Endothelial cell of umbilical vein (primary cell): Measurements from ENCODE around the gene TPMT.

Source experiments
- EZH2 ChIP-seq: IDR thresholded peaks from 2 replicates; pipeline ENCODE4 v1.6.1; 2012; ENCODE audit warnings: borderline replicate concordance, low read depth, mild to moderate bottlenecking, moderate library complexity, low read length, inconsistent platforms; ENCODE audit not compliant: severe bottlenecking
- FOS ChIP-seq: IDR thresholded peaks from 2 replicates; pipeline ENCODE4 v1.6.1; 2011; ENCODE audit warnings: mild to moderate bottlenecking, low read length, moderate library complexity, borderline replicate concordance; ENCODE audit not compliant: insufficient read depth
- GATA2 ChIP-seq: IDR thresholded peaks from 2 replicates; pipeline ENCODE4 v1.7.0; 2011; ENCODE audit warnings: low read depth, mild to moderate bottlenecking, moderate library complexity, mixed read lengths, low read length; ENCODE audit not compliant: insufficient read length, insufficient read depth
- JUN ChIP-seq: IDR thresholded peaks from 2 replicates; pipeline ENCODE4 v1.6.1; 2011; ENCODE audit warnings: borderline replicate concordance, low read depth; ENCODE audit not compliant: insufficient read length, insufficient read depth
- MYC ChIP-seq: IDR thresholded peaks from one replicate; pipeline ENCODE4 v1.6.1; 2011; ENCODE audit warnings: mild to moderate bottlenecking, low read depth, low read length
- POLR2A ChIP-seq: IDR thresholded peaks from 2 replicates; pipeline ENCODE4 v1.6.1; 2012; ENCODE audit warnings: low read depth, mild to moderate bottlenecking, control low read depth, low read length
- POLR2AphosphoS5 ChIP-seq: IDR thresholded peaks from 2 replicates; pipeline ENCODE4 v1.6.1; 2012; ENCODE audit warnings: low read depth, mild to moderate bottlenecking, control low read depth, low read length, moderate library complexity; ENCODE audit not compliant: insufficient read depth
- TF ChIP-seq, protein P1 (sequence below), 2 donors: IDR thresholded peaks; 1 replicate in 1 of 2; 2 replicates in 1 of 2; pipeline ENCODE4 v1.5.1; 2011; ENCODE audit warnings: low read length in 2 of 2, mild to moderate bottlenecking in 2 of 2, moderate library complexity in 2 of 2, control low read depth in 1 of 2, inconsistent platforms in 1 of 2, low read depth in 1 of 2; ENCODE audit not compliant: insufficient read depth in 1 of 2; ENCODE audit errors: extremely low read depth in 1 of 2
- TF ChIP-seq, protein P2 (sequence below): IDR thresholded peaks from 2 replicates; pipeline ENCODE4 v1.6.1; 2011; ENCODE audit not compliant: insufficient read depth, insufficient read length

GRCh38 chr6:18139935-18140621, 14.8 kb downstream of the TPMT start:
- TF ChIP-seq, protein P1, sequence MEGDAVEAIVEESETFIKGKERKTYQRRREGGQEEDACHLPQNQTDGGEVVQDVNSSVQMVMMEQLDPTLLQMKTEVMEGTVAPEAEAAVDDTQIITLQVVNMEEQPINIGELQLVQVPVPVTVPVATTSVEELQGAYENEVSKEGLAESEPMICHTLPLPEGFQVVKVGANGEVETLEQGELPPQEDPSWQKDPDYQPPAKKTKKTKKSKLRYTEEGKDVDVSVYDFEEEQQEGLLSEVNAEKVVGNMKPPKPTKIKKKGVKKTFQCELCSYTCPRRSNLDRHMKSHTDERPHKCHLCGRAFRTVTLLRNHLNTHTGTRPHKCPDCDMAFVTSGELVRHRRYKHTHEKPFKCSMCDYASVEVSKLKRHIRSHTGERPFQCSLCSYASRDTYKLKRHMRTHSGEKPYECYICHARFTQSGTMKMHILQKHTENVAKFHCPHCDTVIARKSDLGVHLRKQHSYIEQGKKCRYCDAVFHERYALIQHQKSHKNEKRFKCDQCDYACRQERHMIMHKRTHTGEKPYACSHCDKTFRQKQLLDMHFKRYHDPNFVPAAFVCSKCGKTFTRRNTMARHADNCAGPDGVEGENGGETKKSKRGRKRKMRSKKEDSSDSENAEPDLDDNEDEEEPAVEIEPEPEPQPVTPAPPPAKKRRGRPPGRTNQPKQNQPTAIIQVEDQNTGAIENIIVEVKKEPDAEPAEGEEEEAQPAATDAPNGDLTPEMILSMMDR (IDR thresholded peaks at IDR 0.05; ENCODE audit: extremely low read depth in 1 of 2, insufficient read depth in 1 of 2, low read depth in 1 of 2, low read length in 2 of 2) = no peak
- TF ChIP-seq POLR2A = no peak
- TF ChIP-seq, protein P2, sequence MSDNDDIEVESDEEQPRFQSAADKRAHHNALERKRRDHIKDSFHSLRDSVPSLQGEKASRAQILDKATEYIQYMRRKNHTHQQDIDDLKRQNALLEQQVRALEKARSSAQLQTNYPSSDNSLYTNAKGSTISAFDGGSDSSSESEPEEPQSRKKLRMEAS = no peak
- no peak for TF ChIP-seq EZH2
- TF ChIP-seq FOS = no peak
- no peak for TF ChIP-seq POLR2AphosphoS5
- no peak for TF ChIP-seq MYC
- no peak for TF ChIP-seq JUN
- TF ChIP-seq GATA2 = no peak
